DND-41 (cell line): ENCODE measurements around the gene DOP1A.

Source experiments
- ATAC-seq: fragments of 200-7000 bp; cut with Tn5 transposase; 3 replicates; pipeline ENCODE4 v1.9.1; 2021; ENCODE audit warnings: low read depth; ENCODE audit not compliant: insufficient read depth
- DNase-seq: peaks from one replicate; pipeline ENCODE4 v3.0.0-alpha.2; 2020
- H2AFZ ChIP-seq: 2 replicates; pipeline ENCODE4 v1.6.0; 2012; ENCODE audit warnings: low read depth, low read length
- H3K27ac ChIP-seq: 2 replicates; pipeline ENCODE4 v1.5.1; 2012; ENCODE audit warnings: low read length, inconsistent platforms
- H3K27me3 ChIP-seq: fragments of 200-600 bp; sonication (generic); 2 replicates; pipeline ENCODE4 v1.6.0; 2012; ENCODE audit warnings: low read length, mild to moderate bottlenecking, inconsistent platforms; ENCODE audit not compliant: insufficient read depth, poor library complexity
- H3K36me3 ChIP-seq: 2 replicates; pipeline ENCODE4 v1.5.1; 2012; ENCODE audit warnings: low read length, inconsistent platforms; ENCODE audit not compliant: insufficient read depth
- H3K4me1 ChIP-seq: 2 replicates; pipeline ENCODE4 v1.5.1; 2012; ENCODE audit warnings: mild to moderate bottlenecking, low read length; ENCODE audit not compliant: insufficient read depth
- H3K4me2 ChIP-seq: 2 replicates; pipeline ENCODE4 v1.6.0; 2012; ENCODE audit warnings: mild to moderate bottlenecking, moderate library complexity, low read length, inconsistent platforms; ENCODE audit not compliant: insufficient read depth
- H3K4me3 ChIP-seq, 2 experiments: fragments of 200-600 bp in 1 of 2; shearing (Covaris generic) in 1 of 2; 2 replicates each; pipeline ENCODE4 v1.5.1; 2012 to 2016; ENCODE audit warnings: inconsistent platforms in 2 of 2, low read length in 2 of 2, mild to moderate bottlenecking in 2 of 2, low read depth in 1 of 2, moderate library complexity in 1 of 2
- H3K79me2 ChIP-seq: 2 replicates; pipeline ENCODE4 v1.6.0; 2012; ENCODE audit warnings: low read length, inconsistent platforms; ENCODE audit not compliant: insufficient read depth
- H3K9ac ChIP-seq: 2 replicates; pipeline ENCODE4 v1.6.0; 2012; ENCODE audit warnings: low read depth, mild to moderate bottlenecking, inconsistent platforms, low read length, moderate library complexity
- H3K9me3 ChIP-seq: 2 replicates; pipeline ENCODE4 v1.5.1; 2012; ENCODE audit warnings: low read length, moderate library complexity, mild to moderate bottlenecking, inconsistent platforms; ENCODE audit not compliant: insufficient read depth, severe bottlenecking
- H4K20me1 ChIP-seq: 2 replicates; pipeline ENCODE4 v1.6.0; 2012; ENCODE audit warnings: low read length; ENCODE audit not compliant: insufficient read depth
- EZH2 ChIP-seq: IDR thresholded peaks from 3 replicates; pipeline ENCODE4 v1.6.1; 2012; ENCODE audit warnings: borderline replicate concordance, low read depth, mild to moderate bottlenecking, moderate library complexity, low read length, inconsistent platforms; ENCODE audit not compliant: severe bottlenecking
- TF ChIP-seq, protein P1 (sequence below): IDR thresholded peaks from 2 replicates; pipeline ENCODE4 v1.5.1; 2012; ENCODE audit warnings: borderline replicate concordance, low read length, moderate library complexity, mild to moderate bottlenecking; ENCODE audit not compliant: poor library complexity, severe bottlenecking; ENCODE audit errors: extremely low read depth

The DOP1A gene

DNA sequence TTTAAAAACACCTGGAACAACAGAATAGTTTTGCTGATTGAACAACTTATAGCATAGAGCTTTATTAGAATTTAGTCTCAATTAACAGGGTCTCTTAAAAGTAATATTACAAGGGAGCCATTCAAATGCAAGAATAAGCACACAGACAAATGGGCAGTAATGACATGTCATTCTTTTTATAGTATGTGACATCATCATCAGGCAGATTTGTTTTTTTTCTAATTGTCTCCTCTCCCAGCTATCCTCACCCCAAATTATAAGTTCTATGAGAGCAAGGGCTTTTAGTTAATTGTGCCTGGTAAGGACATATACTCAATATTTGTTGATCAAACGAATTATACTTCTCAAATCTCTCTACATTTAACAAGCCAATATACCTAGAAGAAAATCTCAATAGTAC, 114.6 kb downstream of the DOP1A start:
- H3K4me3 ChIP-seq, result no peak overlapping the region
- no peaks in the 10 kb centered on the region for H4K20me1 ChIP-seq
- H3K4me1 ChIP-seq, result no peaks in the 10 kb centered on the region
- no peaks in the 10 kb centered on the region for H3K27me3 ChIP-seq
- no peak for ATAC-seq
- H3K79me2 ChIP-seq, result no peaks in the 10 kb centered on the region
- no peak overlapping the region for H2AFZ ChIP-seq
- H3K4me2 ChIP-seq, result no peak overlapping the region
- H3K9ac ChIP-seq, result no peak overlapping the region
- H3K27ac ChIP-seq, result no peak overlapping the region
- TF ChIP-seq, protein P1, sequence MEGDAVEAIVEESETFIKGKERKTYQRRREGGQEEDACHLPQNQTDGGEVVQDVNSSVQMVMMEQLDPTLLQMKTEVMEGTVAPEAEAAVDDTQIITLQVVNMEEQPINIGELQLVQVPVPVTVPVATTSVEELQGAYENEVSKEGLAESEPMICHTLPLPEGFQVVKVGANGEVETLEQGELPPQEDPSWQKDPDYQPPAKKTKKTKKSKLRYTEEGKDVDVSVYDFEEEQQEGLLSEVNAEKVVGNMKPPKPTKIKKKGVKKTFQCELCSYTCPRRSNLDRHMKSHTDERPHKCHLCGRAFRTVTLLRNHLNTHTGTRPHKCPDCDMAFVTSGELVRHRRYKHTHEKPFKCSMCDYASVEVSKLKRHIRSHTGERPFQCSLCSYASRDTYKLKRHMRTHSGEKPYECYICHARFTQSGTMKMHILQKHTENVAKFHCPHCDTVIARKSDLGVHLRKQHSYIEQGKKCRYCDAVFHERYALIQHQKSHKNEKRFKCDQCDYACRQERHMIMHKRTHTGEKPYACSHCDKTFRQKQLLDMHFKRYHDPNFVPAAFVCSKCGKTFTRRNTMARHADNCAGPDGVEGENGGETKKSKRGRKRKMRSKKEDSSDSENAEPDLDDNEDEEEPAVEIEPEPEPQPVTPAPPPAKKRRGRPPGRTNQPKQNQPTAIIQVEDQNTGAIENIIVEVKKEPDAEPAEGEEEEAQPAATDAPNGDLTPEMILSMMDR, result no peak
- no peak for TF ChIP-seq EZH2
- H3K36me3 ChIP-seq, result peaks cover 75% of the 10 kb centered on the region
- no peaks in the 10 kb centered on the region for H3K9me3 ChIP-seq
- no peak for DNase-seq

GRCh38 chr6:83183082-83183828, 115.8 kb downstream of the DOP1A start:
- Histone ChIP-seq H3K27me3 (no peaks in the 10 kb centered on the region), H3K79me2 (no peaks in the 10 kb centered on the region)
- ATAC-seq, result no peak

GRCh38 chr6:83185096-83185495, 117.6 kb downstream of the DOP1A start:
- H3K27ac ChIP-seq, result no peak overlapping the region
- H3K9me3 ChIP-seq, result no peaks in the 10 kb centered on the region
- H3K4me2 ChIP-seq, result no peak overlapping the region
- ATAC-seq (no peak), DNase-seq (no peak)
- H3K4me3 ChIP-seq, result no peak overlapping the region
- no peak overlapping the region for H3K9ac ChIP-seq
- H3K27me3 ChIP-seq, result no peaks in the 10 kb centered on the region
- no peak overlapping the region for H2AFZ ChIP-seq
- H4K20me1 ChIP-seq, result no peaks in the 10 kb centered on the region
- peaks cover 74% of the 10 kb centered on the region for H3K36me3 ChIP-seq
- H3K4me1 ChIP-seq, result no peaks in the 10 kb centered on the region; the same call in 1 of the 2 replicates
- no peaks in the 10 kb centered on the region; the same call in 1 of the 2 replicates for H3K79me2 ChIP-seq
- TF ChIP-seq EZH2, result no peak
- TF ChIP-seq, protein P1, result no peak

More at GRCh38 chr6:83183082-83183828, 115.8 kb downstream of the DOP1A start:
- no peak overlapping the region for H3K4me3 ChIP-seq
- no peak overlapping the region for H3K27ac ChIP-seq
- peaks cover 68% of the 10 kb centered on the region for H3K36me3 ChIP-seq
- TF ChIP-seq, protein P1, result no peak
- TF ChIP-seq EZH2, result no peak
- H4K20me1 ChIP-seq, result no peaks in the 10 kb centered on the region
- no peak overlapping the region for H2AFZ ChIP-seq
- H3K4me1 ChIP-seq, result no peaks in the 10 kb centered on the region
- H3K9ac ChIP-seq, result no peak overlapping the region
- no peak overlapping the region for H3K4me2 ChIP-seq
- H3K9me3 ChIP-seq, result no peaks in the 10 kb centered on the region
- no peak for DNase-seq
